Measurements from ENCODE around the gene OR10H4.

GRCh38 chr19:15911599-15912235, 37.1 kb upstream of the OR10H4 start:
- TF ChIP-seq BHLHE40 (IDR thresholded peaks at IDR 0.05; ENCODE audit: borderline replicate concordance) (no peak), ZNF384 (IDR thresholded peaks at IDR 0.05) (no peak)

Data from HEK293T (cell line).